Activated naive CD8-positive, alpha-beta T cell treated with anti-CD3 and anti-CD28 coated beads, Interleukin-2, amount 50 U/mL, for 24 hours (primary cell): ENCODE data around the gene DNAJB12.

Source experiments
- ATAC-seq: fragments of 150-1000 bp; cut with Tn5 transposase; one replicate; pipeline ENCODE4 v1.10.0; 2021
- DNase-seq: peaks from one replicate; pipeline ENCODE4 v3.0.0; 2021
- H3K27ac Mint-ChIP-seq: one replicate; pipeline ENCODE4 v1.8.0; 2021; ENCODE audit warnings: mild to moderate bottlenecking, mixed read lengths
- H3K27me3 Mint-ChIP-seq: one replicate; pipeline ENCODE4 v1.8.0; 2021; ENCODE audit warnings: mixed read lengths
- H3K36me3 Mint-ChIP-seq: one replicate; pipeline ENCODE4 v1.8.0; 2021; ENCODE audit warnings: low read depth, mixed read lengths
- H3K4me1 Mint-ChIP-seq: one replicate; pipeline ENCODE4 v1.8.0; 2021; ENCODE audit warnings: mixed read lengths
- H3K4me3 Mint-ChIP-seq: one replicate; pipeline ENCODE4 v1.8.0; 2021; ENCODE audit warnings: mild to moderate bottlenecking, moderate library complexity, mixed read lengths
- H3K9me3 Mint-ChIP-seq: one replicate; pipeline ENCODE4 v1.8.0; 2021; ENCODE audit warnings: mixed read lengths

Gene DNAJB12

DNA sequence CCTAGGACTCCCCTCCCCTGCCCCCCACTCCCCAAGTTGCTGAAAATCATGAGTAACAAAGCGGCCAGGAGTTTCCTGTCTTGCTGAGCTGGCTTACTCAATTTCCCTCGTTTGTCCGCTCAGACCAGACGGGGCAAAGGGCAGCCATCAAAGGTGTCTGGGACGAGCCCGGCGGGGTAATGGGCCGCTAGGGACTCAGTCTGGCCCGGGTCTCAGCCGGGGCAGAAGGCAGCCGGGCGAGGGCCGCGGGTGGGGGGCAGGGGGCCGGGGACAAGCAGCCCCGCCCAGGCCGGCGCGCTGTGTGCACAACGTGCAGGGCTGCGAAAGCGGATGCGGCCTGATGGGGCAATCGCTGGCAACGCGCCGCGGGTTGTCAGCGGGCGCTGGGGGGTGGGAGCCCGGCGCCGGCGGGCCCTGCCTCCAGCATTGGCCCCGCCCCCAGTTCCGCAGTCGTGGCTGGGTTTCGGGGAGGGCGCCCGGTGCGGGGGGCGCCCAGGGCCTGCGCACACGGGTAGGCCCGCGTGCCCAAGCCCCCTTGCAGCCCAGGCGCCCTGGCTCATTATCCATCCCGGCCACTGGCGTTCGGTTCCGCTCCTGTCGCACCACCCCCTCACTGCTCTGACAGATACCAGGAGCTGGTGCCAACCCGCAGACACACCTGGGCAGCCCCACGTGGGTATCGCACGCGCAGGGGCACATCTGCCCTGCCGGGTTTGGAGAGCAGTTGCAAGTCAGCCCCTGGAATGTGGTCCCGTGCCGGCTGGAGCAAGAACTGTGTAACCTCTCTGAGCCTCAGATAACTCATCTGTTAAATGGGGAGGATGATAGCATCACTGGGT, 35.1 kb downstream of the DNAJB12 start:
- Mint-ChIP-seq H3K4me1 (peaks cover 86% of the 10 kb centered on the region), H3K27ac (peak overlapping the region; percentile 99), H3K36me3 (peaks cover 4% of the 10 kb centered on the region), H3K4me3 (peak overlapping the region; percentile 84), H3K9me3 (no peaks in the 10 kb centered on the region), H3K27me3 (no peaks in the 10 kb centered on the region)
- ATAC-seq = peak; percentile 37
- peak; percentile 91 for DNase-seq

DNA sequence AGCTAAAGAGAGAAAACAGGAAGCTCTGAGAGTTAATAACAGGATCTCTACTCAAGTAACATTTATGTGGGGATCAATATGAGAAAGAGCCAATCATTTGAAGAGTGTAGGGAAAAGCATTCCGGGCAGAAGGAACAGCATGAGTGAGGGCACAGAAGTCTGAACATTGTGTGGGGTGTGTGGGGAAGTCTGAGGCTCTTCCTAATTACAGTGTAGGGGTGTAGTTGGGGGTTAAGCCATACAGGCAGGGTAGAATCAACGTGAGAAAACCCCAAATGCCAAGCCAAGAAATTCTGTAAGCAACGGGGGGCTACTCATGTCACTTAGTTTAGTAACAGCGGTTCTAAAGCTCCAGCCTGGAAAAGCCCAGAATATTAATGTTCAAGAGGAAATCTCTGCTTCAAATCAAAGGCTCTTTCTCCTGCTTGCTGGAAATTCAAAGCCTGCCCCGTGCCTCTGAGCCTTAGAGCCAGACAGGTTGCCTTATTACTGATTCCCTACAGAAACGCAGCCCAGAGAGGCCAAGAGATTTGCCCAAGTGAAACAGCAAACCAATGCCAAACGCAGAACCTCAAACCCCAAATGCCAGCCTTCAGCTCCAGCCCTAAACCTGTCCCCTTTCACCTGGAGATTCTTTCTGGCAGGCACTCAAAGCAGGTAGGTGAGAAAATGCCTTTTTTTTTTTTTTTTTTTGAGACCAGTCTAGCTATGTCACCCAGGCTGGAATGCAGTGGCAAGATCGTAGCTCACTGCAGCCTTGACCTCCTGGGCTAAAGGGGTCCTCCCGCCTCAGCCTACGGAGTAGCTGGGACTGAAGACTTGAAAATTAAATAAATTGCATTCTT, 36.1 kb downstream of the DNAJB12 start:
- DNase-seq = peak; percentile 26
- H3K36me3 Mint-ChIP-seq = peaks cover 4% of the 10 kb centered on the region
- H3K27ac Mint-ChIP-seq = peak overlapping the region; percentile 92
- no peak for ATAC-seq
- peak overlapping the region; percentile 84 for H3K4me3 Mint-ChIP-seq
- no peaks in the 10 kb centered on the region for H3K27me3 Mint-ChIP-seq
- no peaks in the 10 kb centered on the region for H3K9me3 Mint-ChIP-seq
- H3K4me1 Mint-ChIP-seq = peaks cover 78% of the 10 kb centered on the region

DNA sequence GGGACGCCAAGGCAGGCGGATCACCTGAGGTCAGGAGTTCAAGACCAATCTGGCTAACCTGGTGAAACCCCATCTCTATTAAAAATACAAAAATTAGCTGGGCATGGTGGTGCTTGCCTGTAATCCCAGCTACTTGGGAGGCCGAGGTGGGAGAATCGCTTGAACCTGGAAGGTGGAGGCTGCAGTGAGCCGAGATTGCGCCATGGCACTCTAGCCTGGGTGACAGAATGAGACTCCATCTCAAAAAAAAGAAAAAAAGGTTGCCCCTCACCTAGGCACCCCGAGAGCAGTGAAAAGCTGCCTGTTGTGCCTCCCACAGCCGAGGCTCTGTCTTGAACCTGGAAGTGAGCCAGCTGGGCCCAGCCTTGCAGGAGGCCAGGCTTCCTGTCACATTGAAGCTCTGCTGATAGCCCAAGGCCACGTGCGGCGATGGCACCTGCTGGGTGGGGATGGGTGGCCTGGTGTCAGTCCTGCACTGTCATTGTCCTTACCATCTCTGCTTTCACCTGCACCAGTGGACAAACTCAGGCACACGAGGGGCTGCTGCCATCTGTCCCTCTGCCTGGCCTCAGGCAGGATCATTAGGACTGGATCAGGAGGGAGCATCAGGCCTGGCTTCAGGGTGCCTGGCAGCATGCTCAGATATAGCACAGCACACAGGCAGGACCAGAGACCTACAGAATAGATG, 37.8 kb downstream of the DNAJB12 start:
- DNase-seq (peak; percentile 59), ATAC-seq (no peak)
- H3K36me3 Mint-ChIP-seq = peaks cover 4% of the 10 kb centered on the region
- no peaks in the 10 kb centered on the region for H3K27me3 Mint-ChIP-seq
- peak overlapping the region; percentile 22 for H3K4me3 Mint-ChIP-seq
- H3K27ac Mint-ChIP-seq = peak overlapping the region; percentile 91
- H3K4me1 Mint-ChIP-seq = peaks cover 66% of the 10 kb centered on the region
- no peaks in the 10 kb centered on the region for H3K9me3 Mint-ChIP-seq

DNA sequence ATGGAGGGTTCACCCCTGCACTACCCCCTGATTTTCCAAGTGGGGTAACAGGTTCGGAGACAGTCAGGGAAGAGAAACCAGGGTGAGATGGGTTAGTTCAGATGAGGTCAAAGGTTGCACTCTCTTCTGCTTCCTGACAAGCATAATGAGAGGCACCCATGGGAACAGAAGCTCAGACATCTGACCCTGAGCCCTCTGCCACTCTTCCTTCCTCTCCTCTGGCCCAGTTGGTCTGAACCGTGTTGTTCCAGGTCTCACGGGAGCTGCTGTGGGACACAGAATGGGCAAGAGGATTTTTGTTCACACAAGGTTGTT, 38.4 kb downstream of the DNAJB12 start:
- peak overlapping the region; percentile 91 for H3K27ac Mint-ChIP-seq
- H3K36me3 Mint-ChIP-seq = peaks cover 4% of the 10 kb centered on the region
- H3K9me3 Mint-ChIP-seq = no peaks in the 10 kb centered on the region
- peaks cover 65% of the 10 kb centered on the region for H3K4me1 Mint-ChIP-seq
- DNase-seq (no peak), ATAC-seq (no peak)
- no peak overlapping the region for H3K4me3 Mint-ChIP-seq
- no peaks in the 10 kb centered on the region for H3K27me3 Mint-ChIP-seq

DNA sequence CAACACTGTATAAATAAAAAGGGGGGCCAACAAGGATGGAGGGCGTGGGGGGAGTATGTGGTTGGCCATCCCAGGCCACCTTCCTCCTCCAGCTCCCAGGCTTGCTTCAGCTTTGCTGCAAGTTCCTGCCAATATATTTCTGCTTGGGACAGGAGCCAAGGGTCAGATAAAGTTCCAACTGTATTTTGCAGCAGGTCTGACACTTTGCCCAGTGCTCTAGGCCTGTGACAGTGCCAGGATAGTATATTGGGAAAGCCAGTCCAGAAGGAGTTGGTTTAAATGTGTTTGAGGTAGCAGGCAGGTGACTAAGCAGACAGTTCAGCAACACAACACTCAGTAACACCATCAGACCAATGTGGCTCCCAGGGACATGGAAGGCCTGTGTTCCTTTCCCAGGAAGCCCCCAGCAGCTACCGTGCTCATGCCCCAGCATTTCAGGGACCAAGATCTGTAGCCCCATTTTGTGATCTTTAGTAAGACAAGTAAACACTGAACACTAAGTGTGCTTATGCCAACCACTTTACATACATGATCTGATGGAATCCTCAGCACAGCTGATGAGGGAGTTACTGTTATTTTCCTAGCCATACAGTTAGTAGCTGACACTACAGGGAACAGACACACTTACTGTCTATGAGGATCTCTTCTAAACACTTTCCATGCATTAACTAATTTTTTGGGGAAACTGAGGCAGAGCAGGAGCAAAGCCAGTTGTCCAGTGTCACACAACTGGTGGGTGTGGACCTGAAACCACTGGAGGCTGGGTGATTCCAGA, 38.9 kb downstream of the DNAJB12 start:
- DNase-seq = no peak
- no peak overlapping the region for H3K4me3 Mint-ChIP-seq
- no peaks in the 10 kb centered on the region for H3K9me3 Mint-ChIP-seq
- ATAC-seq = no peak
- peaks cover 4% of the 10 kb centered on the region for H3K36me3 Mint-ChIP-seq
- peaks cover 65% of the 10 kb centered on the region for H3K4me1 Mint-ChIP-seq
- H3K27me3 Mint-ChIP-seq = no peaks in the 10 kb centered on the region
- peak overlapping the region; percentile 91 for H3K27ac Mint-ChIP-seq

DNA sequence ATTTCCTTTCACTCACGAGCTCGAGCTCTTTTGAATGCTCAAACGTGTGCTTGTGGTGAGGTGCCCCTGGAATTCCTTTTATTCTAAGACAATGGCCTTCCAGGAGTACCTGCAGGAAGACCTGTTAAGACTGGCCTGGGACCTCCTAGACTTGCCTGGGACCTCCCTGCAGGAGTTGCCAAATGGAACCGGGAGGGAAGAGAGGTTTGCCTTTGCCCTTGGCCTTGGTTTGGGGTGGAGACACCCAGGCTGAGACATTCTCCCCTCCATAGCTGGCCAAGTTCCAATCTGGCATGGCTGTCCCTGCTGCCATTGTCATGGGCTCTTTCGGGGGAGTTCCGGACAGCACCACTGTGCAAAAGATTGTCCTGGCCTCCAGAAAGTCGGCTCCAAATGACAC, 39.7 kb downstream of the DNAJB12 start:
- peaks cover 65% of the 10 kb centered on the region for H3K4me1 Mint-ChIP-seq
- DNase-seq (no peak), ATAC-seq (no peak)
- peaks cover 4% of the 10 kb centered on the region for H3K36me3 Mint-ChIP-seq
- H3K27ac Mint-ChIP-seq = no peak overlapping the region
- H3K9me3 Mint-ChIP-seq = no peaks in the 10 kb centered on the region
- no peak overlapping the region for H3K4me3 Mint-ChIP-seq
- no peaks in the 10 kb centered on the region for H3K27me3 Mint-ChIP-seq

DNA sequence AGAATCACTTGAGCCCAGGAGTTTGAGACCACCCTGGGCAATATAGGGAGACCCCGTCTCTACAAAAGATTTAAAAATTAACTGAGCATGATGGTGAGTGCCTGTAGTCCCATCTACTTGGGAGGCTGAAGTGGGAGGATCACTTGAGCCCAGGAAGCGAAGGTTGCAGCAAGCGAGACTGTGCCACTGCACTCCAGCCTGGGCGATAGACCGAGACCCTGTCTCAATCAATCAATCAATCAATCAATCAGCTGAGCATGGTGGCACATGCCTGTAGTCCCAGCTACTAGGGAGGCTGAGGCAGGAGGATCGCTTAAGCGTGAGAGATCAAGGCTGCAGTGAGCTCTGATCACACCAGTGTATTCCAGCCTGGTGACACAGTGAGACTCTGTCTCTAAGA, 40.5 kb downstream of the DNAJB12 start:
- no peaks in the 10 kb centered on the region for H3K9me3 Mint-ChIP-seq
- peaks cover 4% of the 10 kb centered on the region for H3K36me3 Mint-ChIP-seq
- DNase-seq (no peak), ATAC-seq (no peak)
- no peak overlapping the region for H3K27ac Mint-ChIP-seq
- H3K4me3 Mint-ChIP-seq = no peak overlapping the region
- no peaks in the 10 kb centered on the region for H3K27me3 Mint-ChIP-seq
- peaks cover 70% of the 10 kb centered on the region for H3K4me1 Mint-ChIP-seq

DNA sequence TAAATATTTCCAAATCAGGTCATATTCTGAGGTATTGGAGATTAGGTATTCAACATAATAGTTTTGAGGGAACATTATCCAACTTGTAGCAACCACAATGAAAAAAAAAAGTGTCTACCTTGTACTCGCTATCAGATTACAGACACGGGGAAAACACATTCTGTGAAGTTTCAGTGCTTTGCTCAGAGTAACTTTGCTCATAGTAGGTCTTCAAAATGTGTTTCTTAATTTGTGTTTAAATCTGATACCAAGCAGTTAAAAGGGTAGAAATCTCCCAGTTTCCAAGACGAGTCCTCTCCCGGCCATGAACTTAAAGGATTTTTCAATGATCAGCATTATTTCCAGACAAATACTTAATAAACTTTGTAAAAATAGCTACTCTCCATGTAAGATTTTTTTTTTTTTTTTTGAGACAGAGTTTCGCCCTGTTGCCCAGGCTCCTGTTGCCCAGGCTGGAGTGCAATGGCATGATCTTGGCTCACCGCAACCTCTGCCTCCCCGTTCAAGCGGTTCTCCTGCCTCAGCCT, 41.8 kb downstream of the DNAJB12 start:
- no peak overlapping the region for H3K27ac Mint-ChIP-seq
- no peak for ATAC-seq
- no peaks in the 10 kb centered on the region for H3K9me3 Mint-ChIP-seq
- no peaks in the 10 kb centered on the region for H3K36me3 Mint-ChIP-seq
- DNase-seq = no peak
- H3K27me3 Mint-ChIP-seq = no peaks in the 10 kb centered on the region
- no peak overlapping the region for H3K4me3 Mint-ChIP-seq
- peaks cover 72% of the 10 kb centered on the region for H3K4me1 Mint-ChIP-seq

DNA sequence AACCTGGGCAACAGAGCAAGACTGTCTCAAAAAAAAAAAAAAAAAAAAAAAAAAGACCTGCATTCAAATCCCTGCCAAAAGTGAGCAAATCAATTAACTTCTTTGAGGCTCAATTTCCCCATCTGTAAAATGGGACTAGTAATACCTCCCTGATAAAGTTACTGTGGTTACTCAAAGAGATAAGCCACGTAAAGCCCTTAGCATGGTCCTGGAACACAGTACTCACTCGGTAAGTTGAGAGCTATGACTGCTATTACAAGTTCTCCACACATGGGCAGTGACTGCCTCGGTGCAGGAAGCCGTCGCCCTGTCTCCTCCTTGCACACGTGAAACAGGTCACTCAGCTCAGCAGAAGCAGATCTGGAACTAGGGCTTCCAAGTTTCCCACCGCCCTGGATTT, 43.1 kb downstream of the DNAJB12 start:
- Mint-ChIP-seq H3K27me3 (no peaks in the 10 kb centered on the region), H3K9me3 (no peaks in the 10 kb centered on the region), H3K36me3 (no peaks in the 10 kb centered on the region), H3K4me3 (no peak overlapping the region), H3K27ac (peak overlapping the region; percentile 54), H3K4me1 (peaks cover 71% of the 10 kb centered on the region)
- DNase-seq (peak; percentile 27), ATAC-seq (peak; percentile 52)

DNA sequence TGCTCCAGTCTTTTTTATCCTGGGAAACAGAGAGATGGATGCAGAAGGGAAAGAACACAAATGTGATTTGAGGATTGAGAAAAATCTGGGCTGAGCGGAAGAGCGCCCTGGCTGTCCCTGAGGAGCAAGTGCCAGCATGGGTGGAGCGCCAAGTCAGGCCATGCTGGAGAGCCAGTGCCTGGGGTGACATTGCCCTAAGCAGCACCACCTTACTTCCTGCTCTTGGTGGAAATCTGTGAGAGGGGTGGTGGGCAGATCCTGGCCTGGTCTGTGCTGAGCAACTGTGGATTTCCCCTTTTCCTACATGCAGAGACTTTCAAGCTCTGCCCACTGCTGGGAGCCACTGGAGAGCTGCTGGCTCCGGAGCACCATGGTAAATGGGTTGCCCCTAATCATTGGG, 44.1 kb downstream of the DNAJB12 start:
- Mint-ChIP-seq H3K27ac (peak overlapping the region; percentile 87), H3K4me3 (no peak overlapping the region), H3K4me1 (peaks cover 71% of the 10 kb centered on the region), H3K36me3 (no peaks in the 10 kb centered on the region), H3K27me3 (no peaks in the 10 kb centered on the region), H3K9me3 (no peaks in the 10 kb centered on the region)
- ATAC-seq (no peak), DNase-seq (no peak)

DNA sequence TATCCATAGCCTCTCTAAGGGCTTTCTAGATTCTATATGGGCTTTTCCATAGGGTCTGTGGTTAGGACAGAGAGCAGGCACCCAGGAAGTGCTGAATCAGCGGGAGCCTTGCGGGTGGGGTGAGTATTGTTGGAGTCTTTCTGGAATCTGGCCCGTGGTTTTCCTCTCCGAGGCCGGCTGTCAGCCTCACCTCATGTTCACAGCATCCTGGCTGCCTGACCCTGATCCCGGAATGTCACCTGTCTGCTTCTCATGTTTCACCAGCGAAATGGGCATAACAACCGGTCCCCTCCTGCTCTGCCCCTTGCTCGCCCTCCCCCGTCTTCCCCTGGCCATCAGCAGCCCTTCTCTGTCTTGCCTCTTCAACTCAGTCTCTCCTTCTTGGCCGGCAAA, 44.5 kb downstream of the DNAJB12 start:
- Mint-ChIP-seq H3K4me3 (peak overlapping the region; percentile 8), H3K36me3 (no peaks in the 10 kb centered on the region), H3K27me3 (no peaks in the 10 kb centered on the region), H3K27ac (peak overlapping the region; percentile 87), H3K9me3 (no peaks in the 10 kb centered on the region), H3K4me1 (peaks cover 71% of the 10 kb centered on the region)
- DNase-seq (no peak), ATAC-seq (no peak)

DNA sequence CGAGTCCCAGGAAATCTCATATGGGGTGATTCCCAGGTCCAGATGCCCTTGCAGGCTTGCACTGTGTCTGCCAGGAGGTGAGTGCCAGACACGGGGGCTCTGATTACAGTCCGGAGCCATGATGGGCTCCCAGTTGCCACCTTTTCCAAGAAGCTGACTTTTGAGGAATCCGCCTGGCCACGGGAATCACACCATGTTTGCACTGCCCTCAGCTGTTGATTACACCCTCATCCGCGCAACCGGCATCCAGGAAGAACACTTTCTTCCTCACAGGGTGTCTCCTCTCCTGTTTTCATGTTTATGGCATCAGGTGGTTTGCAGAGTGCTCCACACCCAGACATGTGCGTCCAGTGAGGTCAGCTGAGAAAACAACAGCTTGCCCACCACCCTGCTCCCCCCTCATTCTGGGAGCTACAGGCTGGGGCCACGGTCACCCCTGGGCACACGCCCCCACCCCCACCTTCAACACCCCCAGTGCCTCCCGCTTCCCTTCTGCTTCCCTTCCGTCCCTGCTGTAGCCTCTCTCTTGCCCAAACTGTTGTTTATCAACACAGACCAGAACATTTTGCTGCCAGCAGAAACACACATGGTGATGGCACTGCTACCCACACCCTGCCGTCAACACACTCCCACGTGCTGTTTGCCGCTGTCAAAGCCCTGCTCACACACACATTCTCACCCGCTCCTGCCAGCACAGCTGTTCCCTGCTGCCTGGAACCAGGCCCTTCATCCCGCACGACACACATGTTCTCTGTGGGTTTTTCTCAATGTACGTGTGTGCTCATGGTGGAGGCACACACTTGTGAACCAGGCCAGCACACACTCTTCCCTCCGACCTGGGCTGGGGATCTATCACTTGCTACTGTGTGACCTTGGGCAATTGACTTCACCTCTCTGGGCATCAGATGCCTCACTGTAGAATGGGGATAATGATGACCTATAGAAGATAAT, 45.2 kb downstream of the DNAJB12 start:
- Mint-ChIP-seq H3K4me1 (peaks cover 74% of the 10 kb centered on the region), H3K4me3 (peak overlapping the region; percentile 8), H3K27me3 (no peaks in the 10 kb centered on the region), H3K36me3 (no peaks in the 10 kb centered on the region), H3K27ac (peak overlapping the region; percentile 89), H3K9me3 (no peaks in the 10 kb centered on the region)
- DNase-seq (no peak), ATAC-seq (no peak)

DNA sequence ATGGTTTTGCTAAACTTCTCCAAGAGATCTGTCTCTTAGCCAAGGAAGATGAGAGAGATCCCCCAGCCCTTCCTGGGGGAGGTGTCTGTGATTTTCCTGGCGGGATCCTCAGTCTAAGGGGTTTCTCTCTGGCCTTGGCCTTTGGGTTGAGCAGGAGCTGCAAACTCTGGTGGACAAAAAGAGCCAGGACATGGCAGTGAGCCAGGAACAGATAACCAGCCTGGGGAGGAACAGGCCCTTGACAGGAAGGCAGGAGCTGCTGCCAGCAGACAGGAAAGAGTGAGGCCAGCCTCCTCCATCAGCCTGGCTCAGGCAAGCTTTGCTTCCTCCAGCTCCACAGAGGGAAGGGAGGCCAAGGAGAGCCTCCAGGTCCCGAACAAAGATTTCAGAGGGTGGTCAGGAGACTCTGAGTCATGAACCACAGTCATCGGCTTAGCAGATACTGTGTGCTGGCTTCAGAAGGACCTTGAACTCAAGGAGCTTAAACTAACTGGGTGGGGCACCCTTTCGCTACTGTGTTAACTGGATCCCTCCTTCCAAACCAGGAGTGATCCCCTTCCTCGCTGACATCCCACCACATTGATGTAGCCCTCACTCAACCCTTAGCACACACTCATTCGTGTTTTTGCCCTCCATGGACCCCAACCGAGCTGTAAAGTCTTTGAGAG, 46.3 kb downstream of the DNAJB12 start:
- H3K4me1 Mint-ChIP-seq = peaks cover 83% of the 10 kb centered on the region
- DNase-seq (peak; percentile 57), ATAC-seq (peak; percentile 78)
- H3K27ac Mint-ChIP-seq = peak overlapping the region; percentile 89
- H3K4me3 Mint-ChIP-seq = peak overlapping the region; percentile 2
- no peaks in the 10 kb centered on the region for H3K27me3 Mint-ChIP-seq
- H3K36me3 Mint-ChIP-seq = no peaks in the 10 kb centered on the region
- no peaks in the 10 kb centered on the region for H3K9me3 Mint-ChIP-seq
